HG03139 (cell line): ENCODE measurements around the gene OR52J3.

ENCODE experiments used
- ATAC-seq: cut with Tn5 transposase; IDR thresholded peaks from one replicate; pipeline ENCODE4 v1.9.1; 2021; ENCODE audit not compliant: unreplicated experiment

The OR52J3 gene

GRCh38 chr11:5092821-5093585 is 46.7 kb downstream of the OR52J3 start:
- ATAC-seq = no peak

- no peak for ATAC-seq
Measured at GRCh38 chr11:5096011-5096410, 49.7 kb downstream of the OR52J3 start.
